ENCODE results near the gene FAM216B.

Gene FAM216B

GRCh38 chr13:42836930-42837690, 55.7 kb downstream of the FAM216B start:
- peak; percentile 29 for DNase-seq

Data from NCI-H2227 treated with DMSO at 0.1 percent for 48 hours (cell line).